GM12878 (cell line): Measurements from ENCODE around the gene SPATA19. TPM values are rescaled to one million over a fixed set of nuclear protein-coding genes. Genes with fewer than 3 reads are reported as not detected.
A peak's percentile ranks its signal among the peaks of the same experiment; 100 is the strongest.

ENCODE experiments used
- ATAC-seq: fragments of 200-7000 bp; cut with Tn5 transposase; 3 replicates; pipeline ENCODE4 v1.9.1; 2020; ENCODE audit warnings: mild to moderate bottlenecking, moderate library complexity
- BruUV-seq: library from RNA; stranded (reverse); fragments of 400-500 nt; replicated peaks from 2 replicates; lab custom pipeline; 2021; lab: Mats Ljungman, UMichigan
- CTCF ChIA-PET: fragments of 300-600 bp; sonication (Branson Sonifier 250); formaldehyde crosslinking; extraction: SDS; loops from one replicate; lab custom pipeline; 2021; ENCODE audit warnings: inconsistent platforms; lab: Yijun Ruan, JAX
- POLR2A ChIA-PET: fragments of 350-600 bp; formaldehyde crosslinking; extraction: SDS; loops from one replicate; lab custom pipeline; 2021; ENCODE audit warnings: inconsistent platforms; lab: Charles Lee
- RAD21 ChIA-PET: fragments of 300-600 bp; sonication (Branson Sonifier 250); formaldehyde crosslinking; loops from one replicate; lab custom pipeline; 2023; ENCODE audit warnings: antibody characterized with exemption; ENCODE audit not compliant: unreplicated experiment; lab: Charles Lee
- SMC1A ChIA-PET: fragments of 300-600 bp; sonication (Branson Sonifier 250); formaldehyde crosslinking; loops from one replicate; lab custom pipeline; 2023; ENCODE audit not compliant: unreplicated experiment, uncharacterized antibody; lab: Charles Lee
- DNase-seq: peaks from one replicate; pipeline ENCODE4 v3.0.0-alpha.2; 2011; ENCODE audit warnings: low read depth, low spot score
- FAIRE-seq: peaks from 3 replicates; lab custom pipeline; 2011; peaks lifted over from hg19 to GRCh38; lab: Jason Lieb, UNC
- H2AFZ ChIP-seq: 2 replicates; pipeline ENCODE4 v1.6.0; 2011; ENCODE audit warnings: low read depth, low read length, control low read depth; ENCODE audit not compliant: control insufficient read depth
- H3K27ac ChIP-seq: 2 replicates; pipeline ENCODE4 v1.5.1; 2011; ENCODE audit warnings: control low read depth; ENCODE audit not compliant: control insufficient read depth, insufficient read depth
- H3K27me3 ChIP-seq, 2 experiments: replicated peaks in 1 of 2; 2 replicates each; pipeline versions ENCODE4 v1.6.0 to v1.6.1; 2011; ENCODE audit warnings: low read length in 1 of 2; ENCODE audit not compliant: control insufficient read depth in 2 of 2, insufficient read depth in 2 of 2
- H3K36me3 ChIP-seq, 2 experiments: 2 replicates each; pipeline ENCODE4 v1.5.1; 2011; ENCODE audit warnings: low read length in 1 of 2; ENCODE audit not compliant: control insufficient read depth in 2 of 2, insufficient read depth in 2 of 2
- H3K4me1 ChIP-seq: 2 replicates; pipeline ENCODE4 v1.6.1; 2011; ENCODE audit warnings: mild to moderate bottlenecking, low read length, moderate library complexity, mixed read lengths; ENCODE audit not compliant: control insufficient read depth, insufficient read depth
- H3K4me2 ChIP-seq: 2 replicates; pipeline ENCODE4 v1.6.0; 2011; ENCODE audit warnings: control low read depth; ENCODE audit not compliant: control insufficient read depth, insufficient read depth
- H3K4me3 ChIP-seq: fragments of 200-600 bp; sonication (generic); 2 replicates; pipeline ENCODE4 v1.5.1; 2016
- H3K79me2 ChIP-seq: 2 replicates; pipeline ENCODE4 v1.6.0; 2011; ENCODE audit warnings: low read length; ENCODE audit not compliant: control insufficient read depth, insufficient read depth
- H3K9ac ChIP-seq: 2 replicates; pipeline ENCODE4 v1.8.0; 2011; ENCODE audit warnings: low read length, control low read depth, mixed read lengths; ENCODE audit not compliant: control insufficient read depth, insufficient read depth
- H3K9me3 ChIP-seq: replicated peaks from 3 replicates; pipeline ENCODE4 v1.5.1; 2011; ENCODE audit warnings: mild to moderate bottlenecking, low read length; ENCODE audit not compliant: control insufficient read depth, insufficient read depth
- H4K20me1 ChIP-seq: 2 replicates; pipeline ENCODE4 v1.6.0; 2011; ENCODE audit not compliant: control insufficient read depth, insufficient read depth
- CTCF ChIP-seq, 3 experiments: IDR thresholded peaks in 2 of 3; conservative IDR thresholded peaks in 1 of 3; 2 replicates each; pipeline ENCODE4 v1.5.1; 2011; ENCODE audit warnings: low read depth in 3 of 3, low read length in 3 of 3, mild to moderate bottlenecking in 3 of 3, control low read depth in 2 of 3, moderate library complexity in 2 of 3, inconsistent platforms in 1 of 3, mixed read lengths in 1 of 3; ENCODE audit not compliant: control insufficient read depth in 2 of 3, insufficient read depth in 1 of 3; ENCODE audit errors: extremely low read depth in 1 of 3
- IRF5 ChIP-seq: fragments of 450-650 bp; IDR thresholded peaks from 2 replicates; pipeline ENCODE4 v1.6.1; 2017; ENCODE audit warnings: borderline replicate concordance
- RAD21 ChIP-seq: IDR thresholded peaks from 2 replicates; pipeline ENCODE4 v1.6.1; 2011; ENCODE audit warnings: mild to moderate bottlenecking, low read depth, low read length, moderate library complexity; ENCODE audit not compliant: insufficient read depth
- RBBP5 ChIP-seq: fragments of 200-600 bp; sonication (generic); conservative IDR thresholded peaks from 2 replicates; pipeline ENCODE4 v1.6.1; 2016
- RFX5 ChIP-seq: IDR thresholded peaks from 2 replicates; pipeline ENCODE4 v1.6.1; 2011; ENCODE audit warnings: low read depth, low read length, improper control_type of control experiment
- SMC3 ChIP-seq: IDR thresholded peaks from 2 replicates; pipeline ENCODE4 v1.6.1; 2011; ENCODE audit warnings: low read length, improper control_type of control experiment, borderline replicate concordance
- SUPT20H ChIP-seq: IDR thresholded peaks from 2 replicates; pipeline ENCODE4 v1.6.1; 2011; ENCODE audit warnings: low read depth, mild to moderate bottlenecking, low read length, moderate library complexity, borderline replicate concordance; ENCODE audit not compliant: control insufficient read depth
- WGBS: methylation state at CpG from one replicate; pipeline ENCODE4 v1.1.6; 2016; ENCODE audit warnings: low lambda C conversion rate; ENCODE audit not compliant: insufficient replicate concordance, insufficient coverage; ENCODE audit errors: missing lambda C conversion rate; 5-methylcytosine and 5-hydroxymethylcytosine counted together
- in situ Hi-C: fragments of 300-500 bp; cut with MboI; formaldehyde crosslinking; loops from 9 replicates; pipeline ENCODE4 v1.14.3; 2018; ENCODE audit warnings: mixed read lengths
- intact Hi-C: fragments of 100-400 bp; cut with micrococcal nuclease; formaldehyde crosslinking; loops from one replicate; pipeline ENCODE4 v1.14.2; 2022; ENCODE audit not compliant: unreplicated experiment
- polyA plus RNA-seq, 11 experiments: library from polyadenylated mRNA; depleted of rRNA in 4 of 11; unstranded in 6 of 11; stranded (reverse) in 5 of 11; fragments of >200 nt; fragmentation: Nextera tagmentation in 4 of 11; fragmentation: Illumina TruSeq in 1 of 11; extraction: Ambion mirVana in 4 of 11; extraction: Trizol in 1 of 11; gene quantifications; 1 replicate in 1 of 11; 2 replicates in 10 of 11; pipeline versions ENCODE4 v1.2.1 to v1.2.3, GENCODE V29; 2011 to 2016; ENCODE audit warnings: inconsistent platforms in 2 of 11, missing spikeins in 2 of 11, low read depth in 1 of 11
- total RNA-seq, 4 experiments: library from RNA; depleted of rRNA in 3 of 4; stranded (reverse); fragments of >200 nt in 3 of 4; fragmentation: Illumina TruSeq in 1 of 4; extraction: Trizol in 1 of 4; gene quantifications; 2 replicates each; pipeline versions ENCODE4 v1.2.1 to v1.2.3, GENCODE V29; 2013 to 2021

SPATA19 gene
- total and polyA plus RNA-seq, 10 of the 15 experiments (the other 5 are each of a cell fraction or from before 2014, with no cell fraction given): not detected

GRCh38 chr11:133821776-133822175 is 23.5 kb downstream of the SPATA19 start:
- ChIA-PET RAD21 (interaction anchor here (1.0 to 1.9 kb wide), 3 partner anchors 14 to 687 kb away, joined by 4 to 11 read pairs (median 6); no protein-coding TSS in a partner anchor), CTCF (interaction anchor here (0.6 to 1.8 kb wide), 12 partner anchors 13 to 742 kb away, joined by 3 to 22 read pairs (median 3); no protein-coding TSS in a partner anchor), POLR2A (no interaction called here)
- Histone ChIP-seq H4K20me1 (no peaks in the 10 kb centered on the region; the same call in 1 of the 2 replicates), H3K9ac (no peak overlapping the region), H3K36me3 (no peaks in the 10 kb centered on the region), H3K4me3 (no peak overlapping the region), H3K4me1 (no peaks in the 10 kb centered on the region), H3K27ac (no peak overlapping the region), H3K9me3 (no peaks in the 10 kb centered on the region), H3K4me2 (no peak overlapping the region), H3K79me2 (no peaks in the 10 kb centered on the region), H3K27me3 (no peaks in the 10 kb centered on the region; a peak in 1 of 4 replicates)
- no TSS peak for BruUV-seq
- ATAC-seq: peak; percentile 83
- TF ChIP-seq RAD21 (peak; percentile 61), SUPT20H (no peak), RFX5 (no peak), SMC3 (peak; percentile 34; the same call in 1 of the 2 replicates), IRF5 (no peak), CTCF (IDR thresholded peaks at IDR 0.05 in 2 of 3, conservative IDR thresholded peaks at IDR 0.05 in 1 of 3; ENCODE audit: control insufficient read depth in 2 of 3, extremely low read depth in 1 of 3, insufficient read depth in 1 of 3, low read depth in 3 of 3, low read length in 3 of 3) (peak; percentile 61 to 72 (median 71)), RBBP5 (no peak)
- TF ChIP-seq, all 136 proteins: peak for 3
- FAIRE-seq (no peak), DNase-seq (no peak)
- WGBS: 24% methylated on average over 8 of the region's 8 CpGs
- intact Hi-C loops: loop anchor here (1.0 to 5.0 kb wide), 2 partner anchors 687 to 744 kb away; no protein-coding TSS in a partner anchor
- H2AFZ ChIP-seq: no peak overlapping the region
- in situ Hi-C loops: no loop called here
- SMC1A ChIA-PET: interaction anchor here (0.8 to 1.6 kb wide), 3 partner anchors 677 to 696 kb away, joined by 3 to 15 read pairs (median 4); no protein-coding TSS in a partner anchor
